GM20000 (cell line): ENCODE data around the gene LRP1.

Experiments
- DNase-seq: peaks from one replicate; pipeline ENCODE4 v3.0.0; 2012; ENCODE audit warnings: low spot score
- CTCF ChIP-seq: IDR thresholded peaks from 2 replicates; pipeline ENCODE4 v1.5.1; 2012; ENCODE audit warnings: mild to moderate bottlenecking, control low read depth; ENCODE audit errors: extremely low read depth, missing control alignments

Gene LRP1

GRCh38 chr12:57190821-57191220, 62.5 kb downstream of the LRP1 start:
- TF ChIP-seq CTCF, result no peak
- DNase-seq, result no peak

- no peak for DNase-seq
These were observed 63.1 kb downstream of the LRP1 start for GRCh38 chr12:57191410-57191809.

GRCh38 chr12:57192920-57193319, 64.6 kb downstream of the LRP1 start:
- no peak for TF ChIP-seq CTCF
- no peak for DNase-seq

More at GRCh38 chr12:57191410-57191809, 63.1 kb downstream of the LRP1 start:
- TF ChIP-seq CTCF, result no peak

GRCh38 chr12:57193706-57194245, 65.5 kb downstream of the LRP1 start:
- no peak for TF ChIP-seq CTCF
- no peak for DNase-seq

GRCh38 chr12:57194253-57194652, 66.0 kb downstream of the LRP1 start:
- no peak for TF ChIP-seq CTCF
- no peak for DNase-seq

- no peak for DNase-seq
- TF ChIP-seq CTCF, result no peak
These were observed 66.9 kb downstream of the LRP1 start for GRCh38 chr12:57195186-57195585.

GRCh38 chr12:57195611-57196371, 67.5 kb downstream of the LRP1 start:
- no peak for TF ChIP-seq CTCF
- no peak for DNase-seq
